ENCODE data around the gene KCND2. TPM values are rescaled to one million over a fixed set of nuclear protein-coding genes. Genes with fewer than 3 reads are reported as not detected.

KCND2 gene
- total and polyA plus RNA-seq, 11 donors, result 0.04 to 0.41 (median 0.16) TPM; not detected in 4

- Histone ChIP-seq H3K4me1 (no peaks in the 10 kb centered on the region), H3K27ac (no peak overlapping the region), H3K27me3 (no peaks in the 10 kb centered on the region), H3K36me3 (no peaks in the 10 kb centered on the region), H3K9me3 (peaks cover 0 to 4% (median 0%) of the 10 kb centered on the region in 12 donors), H3K4me3 (no peak overlapping the region)
- DNase-seq (peak in 1 of 5 donors; percentile 38), ATAC-seq (no peak)
- intact Hi-C loops (cut with DNase I), result no loop called here
- TF ChIP-seq POLR2A (IDR thresholded peaks at IDR 0.05) (no peak), CTCF (IDR thresholded peaks at IDR 0.05) (no peak)
- WGBS, 4 donors, result 70 to 94% (median 84%) methylated on average over 1 of the region's 1 CpG
Measured at GRCh38 chr7:120538335-120538734, 265.4 kb downstream of the KCND2 start.

- no peak for DNase-seq
- no peak overlapping the region for H3K4me3 ChIP-seq
- no peaks in the 10 kb centered on the region for H3K36me3 ChIP-seq
- no peaks in the 10 kb centered on the region for H3K4me1 ChIP-seq
- 71 to 82% (median 74%) methylated on average over 5 of the region's 5 CpGs for WGBS, 4 donors
- no peak for ATAC-seq
- H3K27me3 ChIP-seq, result no peaks in the 10 kb centered on the region
- intact Hi-C loops (cut with DNase I), result no loop called here
- TF ChIP-seq POLR2A (IDR thresholded peaks at IDR 0.05) (no peak), CTCF (IDR thresholded peaks at IDR 0.05) (no peak)
- H3K9me3 ChIP-seq, result peaks cover 0 to 4% (median 0%) of the 10 kb centered on the region in 12 donors
- H3K27ac ChIP-seq, result no peak overlapping the region
Measured at GRCh38 chr7:120539321-120539720, 266.3 kb downstream of the KCND2 start.

GRCh38 chr7:120547605-120548004 is 274.6 kb downstream of the KCND2 start:
- Histone ChIP-seq H3K36me3 (no peaks in the 10 kb centered on the region), H3K27me3 (peaks cover 0 to 5% (median 0%) of the 10 kb centered on the region in 9 donors), H3K4me1 (no peaks in the 10 kb centered on the region), H3K9me3 (no peaks in the 10 kb centered on the region), H3K27ac (no peak overlapping the region), H3K4me3 (no peak overlapping the region)
- 43 to 49% (median 47%) methylated on average over 4 of the region's 4 CpGs for WGBS, 4 donors
- no peak for ATAC-seq
- no peak for DNase-seq
- intact Hi-C loops (cut with DNase I), result no loop called here
- TF ChIP-seq POLR2A (IDR thresholded peaks at IDR 0.05) (no peak), CTCF (IDR thresholded peaks at IDR 0.05) (no peak)

GRCh38 chr7:120550494-120551048 is 277.6 kb downstream of the KCND2 start:
- no peak for ATAC-seq
- Histone ChIP-seq H3K4me1 (no peaks in the 10 kb centered on the region), H3K27me3 (peaks cover 0 to 14% (median 0%) of the 10 kb centered on the region in 9 donors), H3K36me3 (no peaks in the 10 kb centered on the region), H3K9me3 (no peaks in the 10 kb centered on the region), H3K4me3 (no peak overlapping the region), H3K27ac (no peak overlapping the region)
- DNase-seq, result no peak
- 40 to 53% (median 48%) methylated on average over 1 of the region's 1 CpG for WGBS, 4 donors
- TF ChIP-seq CTCF (IDR thresholded peaks at IDR 0.05) (no peak), POLR2A (IDR thresholded peaks at IDR 0.05) (no peak)
- intact Hi-C loops (cut with DNase I), result loop anchor here in 6 of 10 donors (10.0 kb wide), 3 partner anchors 616 to 1286 kb away; no protein-coding TSS in a partner anchor
